Small intestine (tissue), 7 donors: Measurements from ENCODE around the gene EPS8. TPM values are rescaled to one million over a fixed set of nuclear protein-coding genes. Genes with fewer than 3 reads are reported as not detected.

ENCODE experiments used
- DNase-seq, 2 donors: peaks; one replicate each; pipeline versions ENCODE4 v3.0.0 to v3.0.0-alpha.2; 2013
- FAIRE-seq: peaks from 2 replicates; lab custom pipeline; 2012; peaks lifted over from hg19 to GRCh38; lab: Jason Lieb, UNC
- H3K27ac ChIP-seq, 3 donors: one replicate each; pipeline ENCODE4 v1.5.1; 2013; ENCODE audit warnings: low read length in 2 of 3, mild to moderate bottlenecking in 2 of 3, control low read depth in 1 of 3, inconsistent platforms in 1 of 3, low read depth in 1 of 3, moderate library complexity in 1 of 3
- H3K27me3 ChIP-seq, 3 donors: one replicate each; pipeline ENCODE4 v1.6.1; 2013; ENCODE audit warnings: low read length in 3 of 3, inconsistent platforms in 1 of 3; ENCODE audit not compliant: control insufficient read depth in 3 of 3, insufficient read depth in 3 of 3
- H3K36me3 ChIP-seq, 3 donors: one replicate each; pipeline ENCODE4 v1.6.1; 2013; ENCODE audit warnings: low read length in 3 of 3, inconsistent platforms in 1 of 3, low read depth in 1 of 3, mild to moderate bottlenecking in 1 of 3, moderate library complexity in 1 of 3; ENCODE audit not compliant: control insufficient read depth in 3 of 3, insufficient read depth in 2 of 3
- H3K4me1 ChIP-seq, 3 donors: one replicate each; pipeline ENCODE4 v1.6.1; 2013; ENCODE audit warnings: low read length in 2 of 3, inconsistent platforms in 1 of 3, low read depth in 1 of 3, mild to moderate bottlenecking in 1 of 3, moderate library complexity in 1 of 3; ENCODE audit not compliant: control insufficient read depth in 3 of 3, insufficient read depth in 2 of 3
- H3K4me3 ChIP-seq, 3 donors: one replicate each; pipeline ENCODE4 v1.5.1; 2013; ENCODE audit warnings: low read length in 3 of 3, control low read depth in 1 of 3, inconsistent platforms in 1 of 3, low read depth in 1 of 3, mild to moderate bottlenecking in 1 of 3, moderate library complexity in 1 of 3
- H3K9me3 ChIP-seq, 2 donors: one replicate each; pipeline ENCODE4 v1.6.1; 2013; ENCODE audit warnings: low read depth in 1 of 2, low read length in 1 of 2; ENCODE audit not compliant: control insufficient read depth in 2 of 2, insufficient read depth in 1 of 2
- WGBS, 3 donors: extraction: QIAGEN DNeasy Blood & Tissue Kit; methylation state at CpG; one replicate each; pipeline ENCODE4 v1.1.7; 2013; 5-methylcytosine and 5-hydroxymethylcytosine counted together
- polyA plus RNA-seq, 4 donors: library from polyadenylated mRNA; stranded (reverse) in 3 of 4; unstranded in 1 of 4; fragments of 200-250 nt in 3 of 4; fragments of 120-200 nt in 1 of 4; gene quantifications; one replicate each; pipeline versions ENCODE4 v1.2.1 to v1.2.3, GENCODE V29; 2013
- donor health status: healthy with polysubstance abuse.
- donor health status: control.
- donor health status: control.
- donor health status: Bipolar disorder and iron deficiency.
- donor health status: healthy.

EPS8 gene
- polyA plus RNA-seq, 4 donors: 38.0 to 103 (median 55.8) TPM

DNA sequence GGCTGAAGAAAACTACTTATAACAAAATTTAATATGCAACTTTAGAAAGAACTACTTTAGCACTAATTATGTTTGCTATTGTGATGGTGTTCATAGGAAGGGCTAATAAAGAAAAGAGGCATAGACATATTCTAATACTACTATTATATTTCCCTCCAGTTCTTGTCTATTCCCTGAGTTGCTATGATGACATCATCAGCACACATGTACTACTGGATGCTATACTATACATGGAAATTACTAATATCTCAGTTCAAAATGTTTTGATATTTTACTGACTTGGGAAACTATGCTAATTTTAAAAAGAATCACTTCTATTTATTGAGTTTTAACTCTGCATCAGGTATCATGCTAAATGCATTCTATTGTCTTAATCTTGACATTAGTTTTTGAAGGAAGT lies 101.6 kb downstream of the EPS8 start:
- Histone ChIP-seq H3K27ac (peak overlapping the region in 1 of 3 donors; percentile 85), H3K4me3 (no peak overlapping the region), H3K36me3 (no peaks in the 10 kb centered on the region), H3K9me3 (no peaks in the 10 kb centered on the region), H3K27me3 (no peaks in the 10 kb centered on the region), H3K4me1 (peaks cover 2 to 33% (median 10%) of the 10 kb centered on the region in 3 donors)
- FAIRE-seq: no peak
- no peak for DNase-seq

DNA sequence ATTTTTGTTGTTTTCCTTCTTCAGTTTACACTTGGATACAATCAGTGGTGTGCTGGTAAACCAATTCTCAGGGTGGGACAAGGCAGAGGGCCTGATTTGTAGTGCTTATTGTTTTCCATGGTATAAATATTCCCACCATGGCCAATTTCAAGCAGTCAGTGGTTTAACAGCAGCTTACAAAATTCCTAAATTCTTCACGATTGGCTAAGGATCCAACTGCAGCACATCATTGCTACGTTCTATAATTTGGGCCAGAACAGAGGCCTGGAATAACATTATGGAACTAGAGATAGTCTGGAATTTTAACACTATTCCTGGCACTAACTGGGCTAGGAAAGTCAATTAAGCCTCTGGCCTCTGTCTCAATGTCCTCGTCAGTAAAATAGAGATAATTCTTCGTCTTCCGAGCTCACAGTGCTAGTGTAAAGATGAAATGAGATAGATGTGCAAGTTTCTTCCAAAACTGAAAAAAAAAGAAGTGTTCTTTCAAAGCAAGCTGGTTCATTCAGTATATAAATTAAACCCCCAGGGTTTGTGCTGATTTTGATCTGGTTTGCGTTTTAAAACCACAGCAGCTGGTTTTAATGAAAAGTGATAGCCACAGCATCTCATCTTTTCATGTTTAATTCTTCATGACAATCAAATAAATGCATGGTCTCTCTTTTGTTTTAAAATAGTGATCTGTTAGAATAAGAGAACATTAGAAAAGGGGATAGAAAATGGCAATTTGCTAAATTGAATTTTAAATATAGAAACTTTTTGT lies 104.1 kb downstream of the EPS8 start:
- peaks cover 2 to 15% (median 4%) of the 10 kb centered on the region in 3 donors for H3K4me1 ChIP-seq
- H3K27ac ChIP-seq: no peak overlapping the region
- 79 to 89% (median 88%) methylated on average over 6 of the region's 6 CpGs for WGBS, 3 donors
- no peak overlapping the region for H3K4me3 ChIP-seq
- H3K27me3 ChIP-seq: no peaks in the 10 kb centered on the region
- H3K36me3 ChIP-seq: no peaks in the 10 kb centered on the region
- DNase-seq: no peak
- H3K9me3 ChIP-seq: no peaks in the 10 kb centered on the region
- FAIRE-seq: no peak

DNA sequence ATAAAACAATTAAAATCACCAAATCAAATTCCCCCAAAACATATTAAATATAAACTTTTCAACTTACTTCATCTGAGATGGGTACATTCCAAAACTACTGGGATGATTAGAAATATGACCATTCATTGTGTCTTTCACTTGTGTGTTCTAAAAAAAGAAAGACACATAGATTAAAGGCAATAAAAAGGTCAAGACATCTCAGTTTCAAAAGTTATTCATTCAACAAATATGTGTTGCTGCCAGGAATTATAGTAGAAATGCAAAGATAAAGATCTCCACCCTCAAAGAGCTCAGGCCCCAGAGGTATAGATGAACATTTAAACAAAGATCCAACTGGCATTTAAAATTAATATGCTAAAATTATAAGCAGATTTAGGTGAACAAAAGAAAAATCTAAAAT lies 106.4 kb downstream of the EPS8 start:
- peak in 1 of 2 donors; percentile 17 for DNase-seq
- no peaks in the 10 kb centered on the region for H3K27me3 ChIP-seq
- H3K4me3 ChIP-seq: no peak overlapping the region
- H3K4me1 ChIP-seq: no peaks in the 10 kb centered on the region
- peaks cover 0 to 2% (median 0%) of the 10 kb centered on the region in 3 donors for H3K36me3 ChIP-seq
- no peak overlapping the region for H3K27ac ChIP-seq
- peak; percentile 70 for FAIRE-seq
- H3K9me3 ChIP-seq: no peaks in the 10 kb centered on the region

DNA sequence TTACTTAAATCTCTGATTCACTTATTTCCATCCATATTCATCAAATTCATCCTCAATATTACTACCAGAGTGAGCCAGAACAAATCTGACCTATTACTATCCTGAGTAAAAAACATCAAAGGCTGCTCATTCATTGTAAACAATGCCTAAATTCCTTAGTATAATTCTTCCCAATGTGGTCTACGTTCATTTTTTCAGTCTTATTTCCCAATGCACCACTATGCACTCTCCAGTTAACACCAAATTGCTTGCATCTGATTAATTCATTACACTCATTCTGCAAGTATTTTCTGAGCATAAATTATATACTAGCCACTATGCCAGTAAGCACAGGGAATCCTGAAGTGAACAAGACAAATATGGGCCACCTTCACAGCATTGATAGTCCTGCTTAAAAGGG lies 110.0 kb downstream of the EPS8 start:
- WGBS, 3 donors: 81 to 90% (median 85%) methylated on average over 1 of the region's 1 CpG
- H3K27me3 ChIP-seq: no peaks in the 10 kb centered on the region
- no peaks in the 10 kb centered on the region for H3K9me3 ChIP-seq
- no peak overlapping the region for H3K4me3 ChIP-seq
- FAIRE-seq (no peak), DNase-seq (no peak)
- H3K36me3 ChIP-seq: peaks cover 0 to 4% (median 2%) of the 10 kb centered on the region in 3 donors
- peaks cover 0 to 4% (median 0%) of the 10 kb centered on the region in 3 donors for H3K4me1 ChIP-seq
- no peak overlapping the region for H3K27ac ChIP-seq

DNA sequence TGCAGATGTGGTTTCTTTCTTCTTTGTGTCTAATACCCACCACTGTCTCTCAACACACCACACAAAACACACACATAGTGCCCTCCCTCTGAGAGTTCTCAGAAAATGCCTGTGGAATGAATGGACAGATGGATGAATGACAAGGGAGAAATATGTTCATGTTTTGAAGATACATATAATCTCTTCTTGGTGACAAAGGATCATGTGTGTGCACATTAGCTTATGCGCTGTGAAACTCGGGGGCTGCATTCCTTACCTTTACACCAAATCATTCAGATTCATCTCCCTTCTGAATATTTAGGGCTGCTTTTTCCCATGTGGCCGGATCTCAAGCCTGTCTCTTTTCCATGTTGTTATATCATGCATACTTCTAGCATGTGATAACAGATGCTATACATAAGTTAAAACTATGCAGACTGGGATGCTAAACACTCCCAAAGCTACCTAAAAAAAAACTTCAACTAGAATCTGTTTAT lies 111.4 kb downstream of the EPS8 start:
- Histone ChIP-seq H3K4me3 (no peak overlapping the region), H3K27ac (no peak overlapping the region), H3K9me3 (no peaks in the 10 kb centered on the region), H3K4me1 (peaks cover 0 to 5% (median 0%) of the 10 kb centered on the region in 3 donors), H3K27me3 (no peaks in the 10 kb centered on the region), H3K36me3 (peaks cover 0 to 4% (median 2%) of the 10 kb centered on the region in 3 donors)
- FAIRE-seq: no peak
- WGBS, 3 donors: 79 to 92% (median 82%) methylated on average over 3 of the region's 3 CpGs
- DNase-seq: no peak

DNA sequence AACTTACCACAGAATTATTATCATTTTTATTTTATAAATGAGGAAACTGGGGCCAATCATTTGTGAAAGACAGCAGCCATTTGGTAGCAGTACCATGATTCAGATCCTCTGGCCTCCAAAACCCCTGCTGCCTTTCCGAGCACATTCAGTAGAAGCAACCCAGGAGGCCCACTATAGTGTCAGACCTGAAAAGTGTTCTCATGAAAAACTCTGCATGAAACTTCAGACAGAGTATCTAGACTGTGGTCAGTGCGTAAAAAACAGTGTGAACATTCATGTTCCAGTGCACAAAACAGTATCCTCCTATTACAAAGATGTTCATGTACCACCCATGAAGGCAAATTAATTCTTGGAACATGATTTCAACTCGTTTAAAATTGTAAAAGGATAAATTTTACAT lies 112.0 kb downstream of the EPS8 start:
- FAIRE-seq (no peak), DNase-seq (no peak)
- Histone ChIP-seq H3K4me3 (no peak overlapping the region), H3K4me1 (peaks cover 0 to 7% (median 0%) of the 10 kb centered on the region in 3 donors), H3K27ac (no peak overlapping the region), H3K36me3 (peaks cover 0 to 4% (median 2%) of the 10 kb centered on the region in 3 donors), H3K9me3 (no peaks in the 10 kb centered on the region), H3K27me3 (no peaks in the 10 kb centered on the region)
- 71 to 79% (median 74%) methylated on average over 3 of the region's 3 CpGs for WGBS, 3 donors

DNA sequence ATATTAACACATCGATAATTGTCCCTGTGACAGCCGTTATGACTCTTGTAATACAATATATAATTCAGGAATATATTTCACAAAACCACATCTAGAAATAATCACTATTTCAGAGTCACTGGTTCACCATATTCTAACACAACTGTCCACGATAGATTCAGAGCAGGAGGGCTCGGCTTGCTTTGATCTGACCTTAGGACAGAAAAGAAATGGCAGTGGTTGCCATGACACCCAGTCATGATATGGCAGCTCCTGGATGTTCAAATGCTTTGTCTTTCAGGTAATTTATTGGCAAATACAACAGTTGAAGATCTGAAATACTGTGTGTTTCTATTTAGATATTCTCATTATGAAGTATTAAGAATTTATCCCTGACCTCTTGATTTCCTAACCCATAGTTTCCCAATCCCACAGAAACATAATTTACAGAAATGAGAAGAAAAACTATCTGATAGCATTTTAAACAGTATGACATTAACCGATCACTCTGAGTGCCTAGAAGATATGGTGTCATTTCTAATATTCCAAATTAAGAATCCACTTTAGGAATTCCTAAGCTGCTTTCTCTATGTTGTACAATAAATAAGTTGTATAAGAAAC lies 116.4 kb downstream of the EPS8 start:
- Histone ChIP-seq H3K36me3 (peaks cover 0 to 7% (median 0%) of the 10 kb centered on the region in 3 donors), H3K4me1 (peaks cover 0 to 14% (median 0%) of the 10 kb centered on the region in 3 donors), H3K27me3 (no peaks in the 10 kb centered on the region), H3K4me3 (no peak overlapping the region), H3K9me3 (no peaks in the 10 kb centered on the region), H3K27ac (no peak overlapping the region)
- no peak for DNase-seq
- WGBS, 3 donors: 88 to 91% (median 90%) methylated on average over 5 of the region's 5 CpGs
- FAIRE-seq: no peak

DNA sequence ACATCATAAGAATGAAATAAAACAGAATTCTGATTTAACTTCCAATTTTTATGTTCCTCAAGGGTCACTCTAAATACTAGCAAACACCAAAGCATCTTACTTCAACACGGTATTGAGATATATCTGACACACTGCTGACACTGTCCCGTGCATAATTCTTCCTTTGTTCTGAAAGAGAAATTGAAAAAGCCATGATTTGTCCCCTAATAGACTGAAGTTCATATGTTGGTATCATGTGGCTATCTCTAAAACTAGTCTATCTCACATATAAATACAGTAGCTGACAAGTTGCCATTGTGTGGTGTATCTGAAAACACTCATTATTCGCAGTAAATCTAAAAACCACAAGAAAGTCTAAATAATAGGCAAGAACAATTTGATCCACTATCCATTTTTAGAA lies 118.4 kb downstream of the EPS8 start:
- no peaks in the 10 kb centered on the region for H3K27me3 ChIP-seq
- DNase-seq (peak in 1 of 2 donors; percentile 19), FAIRE-seq (no peak)
- H3K36me3 ChIP-seq: peaks cover 0 to 8% (median 2%) of the 10 kb centered on the region in 3 donors
- H3K4me1 ChIP-seq: peaks cover 0 to 10% (median 0%) of the 10 kb centered on the region in 3 donors
- H3K9me3 ChIP-seq: no peaks in the 10 kb centered on the region
- peak overlapping the region in 1 of 3 donors; percentile 30 for H3K27ac ChIP-seq
- H3K4me3 ChIP-seq: no peak overlapping the region
- 74 to 83% (median 81%) methylated on average over 3 of the region's 3 CpGs for WGBS, 3 donors
